Measurements from ENCODE around the gene SMG9.

Gene SMG9

DNA sequence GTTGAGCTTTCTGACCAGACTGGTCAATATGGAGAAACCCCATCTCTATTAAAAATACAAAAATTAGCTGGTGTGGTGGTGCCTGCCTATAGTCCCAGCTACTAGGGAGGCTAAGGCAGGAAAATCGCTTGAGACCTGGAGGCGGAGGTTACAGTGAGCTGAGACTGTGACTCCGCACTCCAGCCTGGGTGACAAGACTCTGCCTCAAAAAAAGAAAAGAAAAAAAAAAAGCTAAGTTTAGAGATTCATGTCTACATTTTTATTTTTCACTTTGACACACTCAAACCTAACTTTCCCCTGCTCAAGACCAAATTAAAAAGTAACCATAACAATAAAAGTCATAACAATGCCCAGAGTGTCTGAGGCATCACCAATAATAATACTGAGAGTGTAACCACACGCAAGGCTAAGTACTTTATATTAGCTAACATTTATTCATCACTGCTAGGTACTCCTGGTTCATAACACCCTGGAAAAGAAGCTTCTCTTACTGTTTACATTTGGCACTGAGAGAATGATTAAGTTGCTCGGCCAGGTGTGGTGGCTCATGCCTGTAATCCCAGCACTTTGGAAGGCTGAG, 33.2 kb downstream of the SMG9 start:
- H3K4me1 ChIP-seq (ENCODE audit: control insufficient read depth, insufficient read depth, low read length) = no peaks in the 10 kb centered on the region
- no peak overlapping the region for H3K9ac ChIP-seq (ENCODE audit: low read length)
- no peaks in the 10 kb centered on the region for H3K36me3 ChIP-seq (ENCODE audit: control insufficient read depth, insufficient read depth, low read length)
- H3K9me3 ChIP-seq (ENCODE audit: control insufficient read depth, insufficient read depth, low read depth, low read length) = no peaks in the 10 kb centered on the region
- no peaks in the 10 kb centered on the region for H3K27me3 ChIP-seq (ENCODE audit: control insufficient read depth, insufficient read depth, low read length)
- H3K4me3 ChIP-seq (ENCODE audit: low read depth, low read length) = no peak overlapping the region
- no peak overlapping the region for H3K27ac ChIP-seq (ENCODE audit: low read depth, low read length)

DNA sequence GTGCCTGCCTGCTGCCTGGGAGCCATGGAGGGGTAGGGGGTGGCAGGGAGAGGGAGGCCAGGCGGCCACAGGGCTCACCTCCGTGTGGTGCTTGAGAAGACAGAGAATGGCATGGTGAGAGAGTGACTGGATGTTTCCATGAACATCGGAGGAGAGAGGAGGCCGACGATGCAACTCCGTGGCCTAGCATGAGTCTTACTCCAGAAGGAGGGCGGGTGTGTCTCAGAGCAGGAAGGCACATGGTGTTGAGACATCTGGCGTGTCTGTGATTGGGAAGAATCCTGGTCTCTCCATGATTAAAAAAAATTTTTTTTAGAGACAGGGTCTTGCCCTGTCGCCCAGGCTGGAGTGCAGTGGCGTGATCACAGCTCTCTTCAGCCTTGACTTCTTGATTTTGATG, 33.8 kb downstream of the SMG9 start:
- no peaks in the 10 kb centered on the region for H3K4me1 ChIP-seq (ENCODE audit: control insufficient read depth, insufficient read depth, low read length)
- H3K27me3 ChIP-seq (ENCODE audit: control insufficient read depth, insufficient read depth, low read length) = no peaks in the 10 kb centered on the region
- H3K4me3 ChIP-seq (ENCODE audit: low read depth, low read length) = no peak overlapping the region

DNA sequence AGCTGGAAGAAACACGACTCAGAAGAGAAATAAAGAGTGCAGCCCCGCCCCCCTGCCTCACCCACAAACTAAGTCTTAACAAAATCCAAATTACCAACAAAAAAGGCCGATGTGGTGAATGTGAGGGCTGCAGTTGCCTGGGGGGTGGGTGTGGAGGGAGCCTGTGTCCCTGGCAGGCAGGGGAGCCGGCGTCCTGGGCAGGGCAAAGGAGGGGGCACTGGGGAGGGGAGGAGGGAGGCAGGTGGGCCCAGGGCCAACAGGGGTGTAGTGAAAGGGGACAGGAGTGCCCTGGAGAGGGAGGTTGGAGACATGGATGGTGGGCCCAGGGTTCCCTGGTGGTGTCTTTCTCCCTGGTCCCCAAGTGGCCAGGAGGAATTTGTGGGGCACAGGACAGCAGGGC, 34.8 kb downstream of the SMG9 start:
- no peak overlapping the region for H3K9ac ChIP-seq (ENCODE audit: low read length)
- H3K27me3 ChIP-seq (ENCODE audit: control insufficient read depth, insufficient read depth, low read length) = no peaks in the 10 kb centered on the region
- no peaks in the 10 kb centered on the region for H3K9me3 ChIP-seq (ENCODE audit: control insufficient read depth, insufficient read depth, low read depth, low read length)
- no peak overlapping the region for H3K4me3 ChIP-seq (ENCODE audit: low read depth, low read length)
- H3K27ac ChIP-seq (ENCODE audit: low read depth, low read length) = no peak overlapping the region
- H3K36me3 ChIP-seq (ENCODE audit: control insufficient read depth, insufficient read depth, low read length) = no peaks in the 10 kb centered on the region
- no peaks in the 10 kb centered on the region for H3K4me1 ChIP-seq (ENCODE audit: control insufficient read depth, insufficient read depth, low read length)

More for the DNA sequence above, 33.8 kb downstream of the SMG9 start:
- no peaks in the 10 kb centered on the region for H3K9me3 ChIP-seq (ENCODE audit: control insufficient read depth, insufficient read depth, low read depth, low read length)
- no peak overlapping the region for H3K27ac ChIP-seq (ENCODE audit: low read depth, low read length)
- H3K9ac ChIP-seq (ENCODE audit: low read length) = no peak overlapping the region
- H3K36me3 ChIP-seq (ENCODE audit: control insufficient read depth, insufficient read depth, low read length) = no peaks in the 10 kb centered on the region

DNA sequence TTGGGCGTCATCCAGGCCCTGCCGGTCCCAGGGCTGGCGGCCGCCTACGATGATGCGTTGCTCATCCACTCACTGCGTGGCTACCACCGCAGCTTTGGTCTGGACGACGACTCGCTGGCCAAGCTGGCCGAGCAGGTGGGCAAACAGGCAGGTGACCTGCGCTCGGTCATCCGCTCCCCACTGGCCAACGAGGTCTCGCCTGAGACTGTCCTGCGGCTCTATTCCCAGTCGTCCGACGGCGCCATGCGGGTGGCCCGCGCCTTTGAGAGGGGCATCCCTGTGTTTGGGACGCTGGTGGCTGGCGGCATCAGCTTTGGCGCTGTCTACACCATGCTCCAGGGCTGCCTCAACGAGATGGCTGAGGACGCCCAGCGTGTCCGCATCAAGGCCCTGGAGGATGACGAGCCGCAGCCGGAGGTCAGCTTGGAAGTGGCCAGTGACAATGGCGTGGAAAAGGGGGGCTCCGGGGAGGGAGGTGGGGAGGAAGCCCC, 35.3 kb downstream of the SMG9 start:
- no peaks in the 10 kb centered on the region for H3K4me1 ChIP-seq (ENCODE audit: control insufficient read depth, insufficient read depth, low read length)
- H3K27ac ChIP-seq (ENCODE audit: low read depth, low read length) = no peak overlapping the region

DNA sequence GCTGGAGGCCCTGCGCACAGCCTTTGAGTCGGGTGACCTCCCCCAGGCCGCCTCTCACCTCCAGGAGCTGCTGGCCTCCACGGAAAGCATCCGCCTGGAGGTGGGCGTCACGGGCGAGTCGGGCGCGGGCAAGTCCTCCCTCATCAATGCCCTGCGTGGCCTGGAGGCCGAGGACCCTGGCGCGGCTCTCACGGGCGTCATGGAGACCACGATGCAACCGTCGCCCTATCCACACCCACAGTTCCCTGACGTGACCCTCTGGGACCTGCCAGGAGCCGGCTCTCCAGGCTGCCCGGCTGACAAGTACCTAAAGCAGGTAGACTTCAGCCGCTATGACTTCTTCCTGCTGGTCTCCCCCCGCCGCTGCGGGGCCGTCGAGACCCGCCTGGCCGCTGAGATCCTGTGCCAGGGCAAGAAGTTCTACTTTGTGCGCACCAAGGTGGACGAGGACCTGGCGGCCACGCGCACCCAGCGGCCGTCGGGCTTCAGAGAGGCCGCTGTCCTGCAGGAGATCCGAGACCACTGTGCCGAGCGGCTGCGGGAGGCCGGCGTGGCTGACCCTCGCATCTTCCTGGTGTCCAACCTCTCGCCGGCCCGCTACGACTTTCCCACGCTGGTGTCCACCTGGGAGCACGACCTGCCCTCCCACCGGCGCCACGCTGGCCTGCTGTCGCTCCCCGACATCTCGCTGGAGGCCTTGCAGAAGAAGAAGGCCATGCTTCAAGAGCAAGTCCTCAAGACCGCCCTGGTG, 36.0 kb downstream of the SMG9 start:
- Histone ChIP-seq H3K4me3 (ENCODE audit: low read depth, low read length) (no peak overlapping the region), H3K4me1 (ENCODE audit: control insufficient read depth, insufficient read depth, low read length) (no peaks in the 10 kb centered on the region), H3K27me3 (ENCODE audit: control insufficient read depth, insufficient read depth, low read length) (no peaks in the 10 kb centered on the region), H3K9ac (ENCODE audit: low read length) (no peak overlapping the region), H3K27ac (ENCODE audit: low read depth, low read length) (no peak overlapping the region), H3K9me3 (ENCODE audit: control insufficient read depth, insufficient read depth, low read depth, low read length) (no peaks in the 10 kb centered on the region), H3K36me3 (ENCODE audit: control insufficient read depth, insufficient read depth, low read length) (no peaks in the 10 kb centered on the region)

More for the DNA sequence above, 35.3 kb downstream of the SMG9 start:
- Histone ChIP-seq H3K4me3 (ENCODE audit: low read depth, low read length) (no peak overlapping the region), H3K9ac (ENCODE audit: low read length) (no peak overlapping the region), H3K36me3 (ENCODE audit: control insufficient read depth, insufficient read depth, low read length) (no peaks in the 10 kb centered on the region), H3K9me3 (ENCODE audit: control insufficient read depth, insufficient read depth, low read depth, low read length) (no peaks in the 10 kb centered on the region), H3K27me3 (ENCODE audit: control insufficient read depth, insufficient read depth, low read length) (no peaks in the 10 kb centered on the region)

DNA sequence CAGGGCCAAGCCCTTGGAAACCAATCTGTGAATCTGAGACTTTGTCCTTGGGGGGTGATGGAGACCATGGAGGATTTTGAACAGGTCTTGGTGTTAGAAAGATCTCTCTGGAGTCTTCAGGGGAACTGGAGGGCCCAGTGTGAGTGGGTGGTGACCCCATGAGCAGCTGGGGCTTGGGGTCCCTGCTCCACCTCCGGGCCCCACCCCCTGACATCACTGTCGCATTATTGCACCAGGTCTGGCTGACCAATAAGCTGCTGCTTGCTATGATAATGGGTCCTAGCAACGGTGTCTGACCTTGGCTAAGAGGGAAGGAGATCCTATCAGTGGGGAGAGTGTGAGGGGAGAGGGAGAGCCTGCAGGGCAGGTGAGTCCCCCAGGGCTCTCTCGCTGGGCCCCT, 39.0 kb downstream of the SMG9 start, which contains the start of gene IRGC:
TSS of gene IRGC (plus strand) at position 301 of the 400 bp plus-strand sequence. CDS start 2,483 bp downstream, outside the sequence.
- Histone ChIP-seq H3K4me3 (ENCODE audit: low read depth, low read length) (no peak within 1 kb of the TSS), H3K36me3 (ENCODE audit: control insufficient read depth, insufficient read depth, low read length) (no peaks in the 10 kb centered on the region), H3K27me3 (ENCODE audit: control insufficient read depth, insufficient read depth, low read length) (no peaks in the 10 kb centered on the region), H3K9me3 (ENCODE audit: control insufficient read depth, insufficient read depth, low read depth, low read length) (no peaks in the 10 kb centered on the region), H3K9ac (ENCODE audit: low read length) (no peak within 1 kb of the TSS), H3K27ac (ENCODE audit: low read depth, low read length) (no peak within 1 kb of the TSS), H3K4me1 (ENCODE audit: control insufficient read depth, insufficient read depth, low read length) (no peaks in the 10 kb centered on the region)

DNA sequence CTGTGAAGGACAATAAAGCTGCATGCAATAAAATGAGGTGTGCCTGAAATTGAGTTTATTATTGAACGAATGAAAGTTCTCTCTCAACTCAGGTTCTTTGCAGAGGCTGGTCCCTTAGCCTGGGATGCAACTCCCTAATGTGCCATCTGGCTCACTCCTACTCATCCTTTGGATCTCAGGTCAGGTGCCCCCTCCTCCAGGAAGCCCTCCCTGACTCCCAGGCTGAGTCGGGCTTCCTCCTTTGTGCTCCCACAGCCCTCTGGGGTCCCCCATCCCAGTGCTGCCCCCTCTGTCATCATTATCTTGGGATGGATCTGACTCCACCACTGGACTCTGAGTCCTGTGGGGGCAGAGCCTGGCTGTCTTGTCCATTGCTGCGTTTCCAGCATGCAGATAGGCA, 41.6 kb downstream of the SMG9 start:
- no peaks in the 10 kb centered on the region for H3K4me1 ChIP-seq (ENCODE audit: control insufficient read depth, insufficient read depth, low read length)
- no peaks in the 10 kb centered on the region for H3K36me3 ChIP-seq (ENCODE audit: control insufficient read depth, insufficient read depth, low read length)
- H3K9ac ChIP-seq (ENCODE audit: low read length) = no peak overlapping the region
- H3K9me3 ChIP-seq (ENCODE audit: control insufficient read depth, insufficient read depth, low read depth, low read length) = peaks cover 11% of the 10 kb centered on the region
- H3K27ac ChIP-seq (ENCODE audit: low read depth, low read length) = no peak overlapping the region
- no peak overlapping the region for H3K4me3 ChIP-seq (ENCODE audit: low read depth, low read length)
- H3K27me3 ChIP-seq (ENCODE audit: control insufficient read depth, insufficient read depth, low read length) = no peaks in the 10 kb centered on the region

DNA sequence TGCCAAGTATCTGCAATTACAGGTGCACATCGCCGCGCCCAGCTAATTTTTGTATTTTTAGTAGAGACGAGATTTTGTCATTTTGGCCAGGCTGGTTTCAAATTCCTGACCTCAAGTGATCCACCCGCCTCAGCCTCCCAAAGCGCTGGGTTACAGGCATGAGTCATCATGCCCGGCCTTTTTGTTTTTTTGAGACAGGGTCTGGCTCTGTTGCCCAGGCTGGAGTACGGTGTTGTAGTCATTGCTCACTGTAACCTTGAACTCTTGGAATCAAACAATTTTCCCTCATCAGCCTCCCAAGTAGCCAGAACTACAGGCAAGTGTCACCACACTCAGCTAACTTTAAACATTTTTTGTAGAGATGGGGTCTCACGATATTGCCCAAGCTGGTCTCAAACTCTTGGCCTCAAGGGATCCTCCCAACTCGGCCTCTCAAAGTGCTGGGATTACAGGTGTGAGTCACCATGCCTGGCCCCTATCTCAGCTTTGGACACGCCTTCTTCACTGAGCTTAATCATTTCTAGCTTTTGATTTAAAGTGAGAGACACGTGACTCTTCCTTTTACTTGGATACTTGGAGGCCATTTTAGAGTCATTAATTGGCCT, 42.9 kb downstream of the SMG9 start:
- Histone ChIP-seq H3K4me3 (ENCODE audit: low read depth, low read length) (no peak overlapping the region), H3K27ac (ENCODE audit: low read depth, low read length) (no peak overlapping the region), H3K9me3 (ENCODE audit: control insufficient read depth, insufficient read depth, low read depth, low read length) (peaks cover 12% of the 10 kb centered on the region), H3K4me1 (ENCODE audit: control insufficient read depth, insufficient read depth, low read length) (no peaks in the 10 kb centered on the region), H3K36me3 (ENCODE audit: control insufficient read depth, insufficient read depth, low read length) (no peaks in the 10 kb centered on the region), H3K9ac (ENCODE audit: low read length) (no peak overlapping the region), H3K27me3 (ENCODE audit: control insufficient read depth, insufficient read depth, low read length) (no peaks in the 10 kb centered on the region)

DNA sequence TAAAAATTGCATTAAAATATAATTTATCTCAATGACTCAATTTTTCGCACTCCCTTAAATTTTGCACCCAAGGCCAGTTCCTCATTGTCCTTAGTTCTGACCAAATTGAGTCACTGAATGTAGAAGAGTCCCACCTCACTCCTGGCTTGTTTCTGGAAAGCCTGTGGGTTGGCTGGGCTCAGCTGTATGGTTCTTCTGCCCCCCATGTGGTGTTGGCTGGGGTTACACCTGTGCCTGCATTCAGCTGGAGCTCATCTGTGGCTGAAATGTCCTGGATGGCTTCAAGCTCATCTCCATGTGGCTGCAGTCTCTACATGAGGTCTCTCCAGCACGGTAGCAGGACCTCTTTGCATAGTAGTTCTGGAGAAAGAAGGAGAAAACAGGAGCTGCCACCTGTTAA, 46.0 kb downstream of the SMG9 start:
- Histone ChIP-seq H3K36me3 (ENCODE audit: control insufficient read depth, insufficient read depth, low read length) (no peaks in the 10 kb centered on the region), H3K9ac (ENCODE audit: low read length) (no peak overlapping the region), H3K4me1 (ENCODE audit: control insufficient read depth, insufficient read depth, low read length) (no peaks in the 10 kb centered on the region), H3K9me3 (ENCODE audit: control insufficient read depth, insufficient read depth, low read depth, low read length) (peaks cover 12% of the 10 kb centered on the region), H3K4me3 (ENCODE audit: low read depth, low read length) (no peak overlapping the region), H3K27me3 (ENCODE audit: control insufficient read depth, insufficient read depth, low read length) (no peaks in the 10 kb centered on the region), H3K27ac (ENCODE audit: low read depth, low read length) (no peak overlapping the region)

DNA sequence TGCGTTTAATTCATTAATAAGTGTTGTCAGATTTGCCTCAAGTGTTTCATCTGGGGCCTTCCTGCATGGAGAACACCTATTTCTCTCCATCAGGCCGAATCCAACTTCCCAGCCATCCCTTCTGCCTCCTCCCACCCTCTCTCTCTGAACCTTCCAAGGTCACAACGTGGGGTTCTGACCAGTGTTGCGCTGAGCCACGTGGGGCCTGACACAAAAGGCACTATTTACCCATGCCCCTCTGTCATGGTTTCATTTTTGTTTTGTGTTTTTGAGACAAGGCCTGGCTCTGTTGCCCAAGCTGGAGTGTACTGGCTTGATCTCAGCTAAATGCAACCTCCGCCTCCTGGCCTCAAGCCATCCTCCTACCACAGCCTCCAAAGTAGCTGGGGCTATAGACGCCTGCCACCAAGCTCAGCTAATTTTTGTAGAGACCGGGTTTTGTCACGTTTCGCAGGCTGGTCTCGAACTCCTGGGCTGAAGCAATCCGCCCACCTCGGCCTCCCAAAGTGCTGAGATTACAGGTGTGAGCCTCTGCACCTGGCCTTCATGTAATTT, 47.5 kb downstream of the SMG9 start:
- Histone ChIP-seq H3K4me1 (ENCODE audit: control insufficient read depth, insufficient read depth, low read length) (0 out of 2 replicates have a peak, but pooled peaks cover 3% of the 10 kb centered on the region), H3K9me3 (ENCODE audit: control insufficient read depth, insufficient read depth, low read depth, low read length) (peaks cover 12% of the 10 kb centered on the region), H3K27me3 (ENCODE audit: control insufficient read depth, insufficient read depth, low read length) (no peaks in the 10 kb centered on the region), H3K9ac (ENCODE audit: low read length) (no peak overlapping the region), H3K4me3 (ENCODE audit: low read depth, low read length) (no peak overlapping the region), H3K27ac (ENCODE audit: low read depth, low read length) (no peak overlapping the region), H3K36me3 (ENCODE audit: control insufficient read depth, insufficient read depth, low read length) (no peaks in the 10 kb centered on the region)

DNA sequence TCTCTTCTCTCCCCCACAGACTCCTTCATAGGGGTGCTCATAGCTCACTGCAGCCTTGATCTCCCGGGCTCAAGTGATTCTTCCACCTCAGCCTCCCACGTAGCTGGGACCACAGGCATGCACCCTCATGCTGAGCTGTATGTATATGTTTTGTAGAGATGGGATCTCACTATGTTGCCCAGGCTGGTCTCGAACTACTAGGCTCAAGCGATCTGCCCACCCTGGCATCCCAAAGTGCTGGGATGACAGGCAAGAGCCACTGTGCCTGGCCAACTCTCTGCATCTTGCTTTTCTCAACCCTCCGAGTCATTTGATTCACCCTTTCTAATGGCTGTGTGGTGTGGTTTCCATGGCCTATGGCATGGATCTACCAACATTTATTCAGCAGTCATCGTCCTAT, 49.0 kb downstream of the SMG9 start:
- no peak overlapping the region for H3K27ac ChIP-seq (ENCODE audit: low read depth, low read length)
- no peaks in the 10 kb centered on the region for H3K36me3 ChIP-seq (ENCODE audit: control insufficient read depth, insufficient read depth, low read length)
- peaks cover 12% of the 10 kb centered on the region for H3K9me3 ChIP-seq (ENCODE audit: control insufficient read depth, insufficient read depth, low read depth, low read length)
- no peak overlapping the region for H3K4me3 ChIP-seq (ENCODE audit: low read depth, low read length)
- H3K27me3 ChIP-seq (ENCODE audit: control insufficient read depth, insufficient read depth, low read length) = no peaks in the 10 kb centered on the region
- H3K4me1 ChIP-seq (ENCODE audit: control insufficient read depth, insufficient read depth, low read length) = peaks cover 3% of the 10 kb centered on the region; the same call in 1 of the 2 replicates
- H3K9ac ChIP-seq (ENCODE audit: low read length) = no peak overlapping the region

Measured in HUES6 (cell line).